ENCODE data around the gene NR5A1. TPM values are rescaled to one million over a fixed set of nuclear protein-coding genes. Genes with fewer than 3 reads are reported as not detected.

NR5A1 gene
- total RNA-seq, 4 donors from 2014 or later: 0.14 to 0.58 TPM; not detected in 2

- no peaks in the 10 kb centered on the region for H3K9me3 ChIP-seq
- TF ChIP-seq CTCF (IDR thresholded peaks at IDR 0.05) (no peak), POLR2A (IDR thresholded peaks at IDR 0.05) (no peak)
- no peaks in the 10 kb centered on the region for H3K27me3 ChIP-seq
- DNase-seq: no peak
- intact Hi-C loops (cut with DNase I; ENCODE audit: low total_unique reads): no loop called here
- no peak overlapping the region for H3K4me3 ChIP-seq
- H3K4me1 ChIP-seq: no peaks in the 10 kb centered on the region
- H3K36me3 ChIP-seq: no peaks in the 10 kb centered on the region
- H3K27ac ChIP-seq: no peak overlapping the region
Measured at GRCh38 chr9:124467410-124468060, 39.7 kb downstream of the NR5A1 start.

GRCh38 chr9:124465736-124466135 lies 41.5 kb downstream of the NR5A1 start:
- H3K27me3 ChIP-seq: no peaks in the 10 kb centered on the region
- intact Hi-C loops (cut with DNase I; ENCODE audit: low total_unique reads): no loop called here
- H3K9me3 ChIP-seq: no peaks in the 10 kb centered on the region
- no peak for DNase-seq
- TF ChIP-seq POLR2A (IDR thresholded peaks at IDR 0.05) (no peak), CTCF (IDR thresholded peaks at IDR 0.05) (no peak)
- no peak overlapping the region for H3K4me3 ChIP-seq
- H3K27ac ChIP-seq: no peak overlapping the region
- H3K4me1 ChIP-seq: no peaks in the 10 kb centered on the region
- H3K36me3 ChIP-seq: no peaks in the 10 kb centered on the region

- intact Hi-C loops (cut with DNase I; ENCODE audit: low total_unique reads): no loop called here
- H3K4me1 ChIP-seq: no peaks in the 10 kb centered on the region
Measured at GRCh38 chr9:124462739-124463138, 44.5 kb downstream of the NR5A1 start.

GRCh38 chr9:124458441-124458840 lies 48.8 kb downstream of the NR5A1 start:
- TF ChIP-seq POLR2A (IDR thresholded peaks at IDR 0.05) (no peak), CTCF (IDR thresholded peaks at IDR 0.05) (no peak)
- Histone ChIP-seq H3K9me3 (no peaks in the 10 kb centered on the region), H3K4me1 (no peaks in the 10 kb centered on the region), H3K27me3 (peaks cover 0 to 4% of the 10 kb centered on the region in 2 donors), H3K27ac (no peak overlapping the region), H3K36me3 (no peaks in the 10 kb centered on the region), H3K4me3 (no peak overlapping the region)
- intact Hi-C loops (cut with DNase I; ENCODE audit: low total_unique reads): no loop called here
- DNase-seq: no peak

More at GRCh38 chr9:124462739-124463138, 44.5 kb downstream of the NR5A1 start:
- H3K27me3 ChIP-seq: no peaks in the 10 kb centered on the region
- no peak for DNase-seq
- TF ChIP-seq CTCF (IDR thresholded peaks at IDR 0.05) (no peak), POLR2A (IDR thresholded peaks at IDR 0.05) (no peak)
- H3K27ac ChIP-seq: no peak overlapping the region
- no peaks in the 10 kb centered on the region for H3K36me3 ChIP-seq
- H3K9me3 ChIP-seq: no peaks in the 10 kb centered on the region
- no peak overlapping the region for H3K4me3 ChIP-seq

GRCh38 chr9:124457887-124458431 lies 49.2 kb downstream of the NR5A1 start:
- no peak for DNase-seq
- Histone ChIP-seq H3K27me3 (peaks cover 0 to 4% of the 10 kb centered on the region in 2 donors), H3K4me1 (no peaks in the 10 kb centered on the region), H3K9me3 (no peaks in the 10 kb centered on the region), H3K4me3 (no peak overlapping the region), H3K36me3 (no peaks in the 10 kb centered on the region), H3K27ac (no peak overlapping the region)
- TF ChIP-seq POLR2A (IDR thresholded peaks at IDR 0.05) (no peak), CTCF (IDR thresholded peaks at IDR 0.05) (no peak)
- intact Hi-C loops (cut with DNase I; ENCODE audit: low total_unique reads): no loop called here

Data from uterus (tissue), 4 donors.